Left lung (tissue), 10 donors: ENCODE measurements around the gene UNC93B1. TPM values are rescaled to one million over a fixed set of nuclear protein-coding genes. Genes with fewer than 3 reads are reported as not detected.

Experiments
- ATAC-seq: fragments of 200-7000 bp; cut with Tn5 transposase; one replicate; pipeline ENCODE4 v1.9.1; 2020; ENCODE audit warnings: moderate library complexity
- DNase-seq, 4 donors: peaks; one replicate each; pipeline ENCODE4 v3.0.0-alpha.2; 2013 to 2020
- H3K27ac ChIP-seq, 2 donors: fragments of 200-600 bp; sonication (generic) in 1 of 2; one replicate each; pipeline versions ENCODE4 v1.5.0 to v1.8.0; 2020 to 2021
- H3K27me3 ChIP-seq, 2 donors: fragments of 200-600 bp; sonication (generic) in 1 of 2; one replicate each; pipeline versions ENCODE4 v1.5.0 to v1.8.0; 2020 to 2021
- H3K36me3 ChIP-seq, 2 donors: fragments of 200-600 bp; sonication (generic) in 1 of 2; one replicate each; pipeline versions ENCODE4 v1.5.0 to v1.8.0; 2020 to 2021
- H3K4me1 ChIP-seq, 2 donors: fragments of 200-600 bp; one replicate each; pipeline ENCODE4 v1.8.0; 2021
- H3K4me3 ChIP-seq, 2 donors: fragments of 200-600 bp; sonication (generic) in 1 of 2; one replicate each; pipeline versions ENCODE4 v1.5.0 to v1.8.0; 2020 to 2021; ENCODE audit warnings: mild to moderate bottlenecking in 1 of 2
- H3K9me3 ChIP-seq, 2 donors: fragments of 200-600 bp; sonication (generic) in 1 of 2; one replicate each; pipeline versions ENCODE4 v1.5.0 to v1.8.0; 2020 to 2021
- intact Hi-C, 2 donors: fragments of 100-400 bp; cut with DNase I; formaldehyde crosslinking; loops; one replicate each; pipeline versions ENCODE4 v1.11.2 to v1.14.2; 2022
- polyA plus RNA-seq, 6 donors: library from polyadenylated mRNA; unstranded; fragments of 120-200 nt; gene quantifications; one replicate each; pipeline ENCODE4 v1.2.1, GENCODE V29; 2013; ENCODE audit not compliant: insufficient read length in 6 of 6
- total RNA-seq, 2 donors: library from RNA; stranded (reverse); fragmentation: NEBNext Ultra II Directional; extraction: Animal tissue kit (Norgen Biotek cat#: 25700); gene quantifications; one replicate each; pipeline ENCODE4 v1.2.1, GENCODE V29; 2021
- TF ChIP-seq, protein P1 (sequence below), 2 donors: fragments of 200-600 bp; sonication (generic) in 1 of 2; IDR thresholded peaks; one replicate each; pipeline versions ENCODE4 v1.5.0 to v1.8.0; 2021; ENCODE audit warnings: antibody characterized with exemption in 2 of 2
- donor health status: DM: no; HTN: yes; CAD: no.
- donor health status: DM: no; HTN: no; CAD: no.

Gene UNC93B1
- total and polyA plus RNA-seq, 8 donors: 15.7 to 98.9 (median 17.7) TPM

DNA sequence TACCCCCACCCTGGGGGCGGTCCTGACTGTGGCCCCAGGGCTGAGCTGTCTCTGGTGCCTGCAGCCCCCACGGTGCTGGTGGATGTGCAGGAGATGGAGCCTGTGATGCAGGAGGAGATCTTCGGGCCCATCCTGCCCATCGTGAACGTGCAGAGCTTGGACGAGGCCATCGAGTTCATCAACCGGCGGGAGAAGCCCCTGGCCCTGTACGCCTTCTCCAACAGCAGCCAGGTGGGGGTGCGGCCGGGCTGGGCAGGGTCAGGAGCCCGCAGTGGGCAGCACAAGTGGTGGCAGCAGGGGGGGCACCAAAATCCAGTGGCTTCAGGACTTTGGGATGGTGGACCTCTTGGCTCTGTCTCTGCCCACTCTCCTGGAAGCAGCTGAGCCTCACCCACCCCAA lies 18.6 kb upstream of the UNC93B1 start:
- H3K36me3 ChIP-seq: peaks cover 0 to 78% of the 10 kb centered on the region in 2 donors
- intact Hi-C loops: no loop called here
- ATAC-seq: no peak

DNA sequence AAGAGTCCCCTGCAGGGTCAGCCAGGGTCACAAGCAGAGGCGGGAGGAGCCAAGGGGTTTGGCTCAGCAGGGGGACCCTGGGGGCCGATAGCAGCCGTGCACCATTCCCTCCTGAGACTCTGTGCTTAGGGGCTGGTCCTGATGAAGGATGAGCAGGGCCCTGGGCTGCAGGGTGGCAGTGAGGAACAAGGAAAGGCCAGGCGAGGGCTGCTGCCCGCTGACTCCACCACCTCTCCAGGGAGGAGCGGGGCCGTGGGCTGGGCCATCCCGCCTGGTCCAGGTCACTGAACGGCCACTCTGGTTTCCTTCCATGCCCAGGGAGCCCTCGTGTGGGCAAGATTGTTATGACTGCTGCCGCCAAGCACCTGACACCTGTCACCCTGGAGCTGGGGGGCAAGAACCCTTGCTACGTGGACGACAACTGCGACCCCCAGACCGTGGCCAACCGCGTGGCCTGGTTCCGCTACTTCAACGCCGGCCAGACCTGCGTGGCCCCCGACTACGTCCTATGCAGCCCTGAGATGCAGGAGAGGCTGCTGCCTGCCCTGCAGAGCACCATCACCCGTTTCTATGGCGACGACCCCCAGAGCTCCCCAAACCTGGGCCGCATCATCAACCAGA lies 17.4 kb upstream of the UNC93B1 start:
- Histone ChIP-seq H3K4me3 (no peak overlapping the region), H3K27me3 (no peaks in the 10 kb centered on the region), H3K36me3 (peaks cover 0 to 67% of the 10 kb centered on the region in 2 donors), H3K4me1 (peaks cover 0 to 24% of the 10 kb centered on the region in 2 donors), H3K9me3 (no peaks in the 10 kb centered on the region), H3K27ac (no peak overlapping the region)
- ATAC-seq: peak; percentile 78
- DNase-seq: peak in 2 of 4 donors; percentile 37 to 85
- intact Hi-C loops: no loop called here
- TF ChIP-seq, protein P1, sequence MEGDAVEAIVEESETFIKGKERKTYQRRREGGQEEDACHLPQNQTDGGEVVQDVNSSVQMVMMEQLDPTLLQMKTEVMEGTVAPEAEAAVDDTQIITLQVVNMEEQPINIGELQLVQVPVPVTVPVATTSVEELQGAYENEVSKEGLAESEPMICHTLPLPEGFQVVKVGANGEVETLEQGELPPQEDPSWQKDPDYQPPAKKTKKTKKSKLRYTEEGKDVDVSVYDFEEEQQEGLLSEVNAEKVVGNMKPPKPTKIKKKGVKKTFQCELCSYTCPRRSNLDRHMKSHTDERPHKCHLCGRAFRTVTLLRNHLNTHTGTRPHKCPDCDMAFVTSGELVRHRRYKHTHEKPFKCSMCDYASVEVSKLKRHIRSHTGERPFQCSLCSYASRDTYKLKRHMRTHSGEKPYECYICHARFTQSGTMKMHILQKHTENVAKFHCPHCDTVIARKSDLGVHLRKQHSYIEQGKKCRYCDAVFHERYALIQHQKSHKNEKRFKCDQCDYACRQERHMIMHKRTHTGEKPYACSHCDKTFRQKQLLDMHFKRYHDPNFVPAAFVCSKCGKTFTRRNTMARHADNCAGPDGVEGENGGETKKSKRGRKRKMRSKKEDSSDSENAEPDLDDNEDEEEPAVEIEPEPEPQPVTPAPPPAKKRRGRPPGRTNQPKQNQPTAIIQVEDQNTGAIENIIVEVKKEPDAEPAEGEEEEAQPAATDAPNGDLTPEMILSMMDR (IDR thresholded peaks at IDR 0.05): peak in 1 of 2 donors; percentile 26

More for the DNA sequence above, 18.6 kb upstream of the UNC93B1 start:
- peak in 1 of 4 donors; percentile 69 for DNase-seq
- TF ChIP-seq, protein P1 (IDR thresholded peaks at IDR 0.05): no peak
- H3K4me1 ChIP-seq: peaks cover 0 to 17% of the 10 kb centered on the region in 2 donors
- no peak overlapping the region for H3K4me3 ChIP-seq
- no peaks in the 10 kb centered on the region for H3K27me3 ChIP-seq
- no peaks in the 10 kb centered on the region for H3K9me3 ChIP-seq
- H3K27ac ChIP-seq: no peak overlapping the region

DNA sequence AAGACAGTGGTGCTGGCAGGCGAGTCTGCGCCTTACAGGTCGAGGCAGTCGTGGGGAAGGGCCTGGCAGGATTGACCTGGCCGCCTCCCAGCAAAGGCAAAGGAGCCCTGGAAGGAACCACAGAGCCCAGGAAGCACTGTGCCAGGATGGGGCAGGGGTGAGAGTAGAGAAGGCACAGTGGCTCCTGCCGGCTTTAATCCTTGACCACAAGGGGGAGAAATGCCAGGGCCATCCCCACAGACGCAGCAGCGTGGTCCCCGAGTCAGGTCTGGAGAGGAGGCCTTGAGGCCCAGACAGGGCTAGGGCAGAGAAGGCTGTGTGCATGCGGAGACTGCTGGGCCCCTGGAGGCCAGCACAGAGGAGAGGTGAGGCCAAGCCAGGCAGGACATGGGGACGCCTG lies 16.7 kb upstream of the UNC93B1 start:
- no peaks in the 10 kb centered on the region for H3K9me3 ChIP-seq
- DNase-seq: peak in 2 of 4 donors; percentile 71 to 79

DNA sequence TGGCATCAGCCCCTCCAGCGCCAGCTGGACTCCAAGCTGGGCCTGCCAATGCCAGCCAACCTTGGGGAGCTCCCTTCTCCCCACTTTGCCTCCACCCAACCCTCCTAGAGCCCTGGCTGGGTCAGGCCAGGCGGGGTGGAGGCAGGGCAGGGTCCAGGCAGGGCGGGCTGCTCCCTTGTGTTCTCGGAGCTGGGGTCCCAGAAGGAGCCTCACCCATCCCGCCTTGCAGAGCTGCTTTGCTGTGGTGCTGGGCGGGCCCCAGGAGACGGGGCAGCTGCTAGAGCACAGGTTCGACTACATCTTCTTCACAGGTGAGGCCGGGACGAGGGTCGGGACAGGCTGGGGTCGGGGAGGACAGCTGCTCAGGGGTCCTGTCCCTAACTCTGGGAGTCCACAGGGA lies 15.6 kb upstream of the UNC93B1 start:
- DNase-seq (no peak), ATAC-seq (no peak)
- TF ChIP-seq, protein P1 (IDR thresholded peaks at IDR 0.05): no peak
- intact Hi-C loops: no loop called here
- H3K27me3 ChIP-seq: no peaks in the 10 kb centered on the region
- peaks cover 7 to 39% of the 10 kb centered on the region in 2 donors for H3K4me1 ChIP-seq
- no peaks in the 10 kb centered on the region for H3K9me3 ChIP-seq
- H3K27ac ChIP-seq: no peak overlapping the region
- H3K36me3 ChIP-seq: peaks cover 0 to 56% of the 10 kb centered on the region in 2 donors
- no peak overlapping the region for H3K4me3 ChIP-seq

More for the DNA sequence above, 16.7 kb upstream of the UNC93B1 start:
- peak; percentile 68 for ATAC-seq
- intact Hi-C loops: no loop called here
- H3K4me1 ChIP-seq: peaks cover 0 to 29% of the 10 kb centered on the region in 2 donors
- peaks cover 0 to 61% of the 10 kb centered on the region in 2 donors for H3K36me3 ChIP-seq
- TF ChIP-seq, protein P1 (IDR thresholded peaks at IDR 0.05): no peak
- no peaks in the 10 kb centered on the region for H3K27me3 ChIP-seq
- H3K27ac ChIP-seq: no peak overlapping the region
- H3K4me3 ChIP-seq: no peak overlapping the region

DNA sequence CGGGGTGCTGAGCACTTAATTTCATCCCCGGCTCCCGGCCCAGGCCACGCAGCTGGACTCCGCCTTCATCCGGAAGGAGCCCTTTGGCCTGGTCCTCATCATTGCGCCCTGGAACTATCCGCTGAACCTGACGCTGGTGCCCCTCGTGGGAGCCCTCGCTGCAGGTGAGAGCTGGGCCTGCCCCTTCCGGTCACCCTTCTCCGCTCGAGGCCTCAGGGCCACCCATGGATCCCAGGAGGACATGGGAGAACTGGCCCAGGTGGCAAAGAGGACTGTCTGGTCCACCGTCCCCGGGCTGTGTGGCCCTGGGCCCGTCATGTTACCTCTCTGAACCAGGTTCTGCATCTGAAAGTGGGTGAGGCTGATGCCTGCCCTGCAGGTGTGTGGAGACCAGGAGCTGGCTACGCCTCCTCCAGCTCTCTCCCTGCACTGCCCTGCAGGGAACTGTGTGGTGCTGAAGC lies 14.9 kb upstream of the UNC93B1 start:
- TF ChIP-seq, protein P1 (IDR thresholded peaks at IDR 0.05): no peak
- no peaks in the 10 kb centered on the region for H3K9me3 ChIP-seq
- H3K4me1 ChIP-seq: peaks cover 14 to 46% of the 10 kb centered on the region in 2 donors
- H3K36me3 ChIP-seq: peaks cover 0 to 49% of the 10 kb centered on the region in 2 donors
- no peak overlapping the region for H3K4me3 ChIP-seq
- H3K27ac ChIP-seq: no peak overlapping the region
- intact Hi-C loops: no loop called here
- DNase-seq: peak in 1 of 4 donors; percentile 66
- H3K27me3 ChIP-seq: no peaks in the 10 kb centered on the region
- no peak for ATAC-seq
